Ramos (cell line): ENCODE results near the gene SSU72.
"Not testable (repeated sequence)": the region's sequence is repeated elsewhere in the genome, so short reads cannot be mapped to it uniquely, and the experiment has no call there.

Experiments used
- in situ Hi-C: fragments of 300-500 bp; cut with MboI; formaldehyde crosslinking; loops from one replicate; pipeline ENCODE4 v1.14.3; 2022; ENCODE audit warnings: low sequenced_read_pairs; ENCODE audit not compliant: unreplicated experiment

Gene SSU72

GRCh38 chr1:1535201-1536018 is 39.3 kb downstream of the SSU72 start:
- in situ Hi-C loops: no loop called here

- in situ Hi-C loops: no loop called here
Observed at GRCh38 chr1:1534401-1535154, 40.1 kb downstream of the SSU72 start.

GRCh38 chr1:1533894-1534291 is 40.8 kb downstream of the SSU72 start:
- in situ Hi-C loops: not testable (repeated sequence)

- in situ Hi-C loops: not testable (repeated sequence)
Observed at GRCh38 chr1:1533176-1533893, 41.3 kb downstream of the SSU72 start.

GRCh38 chr1:1531947-1532346 is 42.7 kb downstream of the SSU72 start:
- in situ Hi-C loops: no loop called here

GRCh38 chr1:1529936-1530335 is 44.7 kb downstream of the SSU72 start:
- in situ Hi-C loops: no loop called here

- in situ Hi-C loops: no loop called here
Observed at GRCh38 chr1:1529321-1529720, 45.3 kb downstream of the SSU72 start.

- in situ Hi-C loops: no loop called here
Observed at GRCh38 chr1:1528301-1529267, 46.1 kb downstream of the SSU72 start.

GRCh38 chr1:1527092-1527816 is 47.4 kb downstream of the SSU72 start:
- in situ Hi-C loops: no loop called here

- in situ Hi-C loops: not testable (repeated sequence)
Observed at GRCh38 chr1:1526476-1526875, 48.2 kb downstream of the SSU72 start.

GRCh38 chr1:1524750-1525383 is 49.8 kb downstream of the SSU72 start:
- in situ Hi-C loops: not testable (repeated sequence)

- in situ Hi-C loops: not testable (repeated sequence)
Observed at GRCh38 chr1:1523651-1524050, 51.0 kb downstream of the SSU72 start.

GRCh38 chr1:1523226-1523625 is 51.4 kb downstream of the SSU72 start:
- in situ Hi-C loops: not testable (repeated sequence)

- in situ Hi-C loops: not testable (repeated sequence)
Observed at GRCh38 chr1:1522536-1522935, 52.1 kb downstream of the SSU72 start.

- in situ Hi-C loops: no loop called here
Observed at GRCh38 chr1:1521331-1521730, 53.3 kb downstream of the SSU72 start.

GRCh38 chr1:1519805-1520505 is 54.7 kb downstream of the SSU72 start:
- in situ Hi-C loops: not testable (repeated sequence)

GRCh38 chr1:1518621-1519007 is 56.0 kb downstream of the SSU72 start:
- in situ Hi-C loops: not testable (repeated sequence)

- in situ Hi-C loops: no loop called here
Observed at GRCh38 chr1:1517973-1518620, 56.6 kb downstream of the SSU72 start.
